Activated T-cell treated with anti-CD3 and anti-CD28 coated beads, Interleukin-2, amount 50 U/mL, for 4 hours (primary cell): ENCODE data around the gene QSOX2. TPM values are rescaled to one million over a fixed set of nuclear protein-coding genes. Genes with fewer than 3 reads are reported as not detected.

ENCODE experiments used
- ATAC-seq, 2 donors: fragments of 200-7000 bp; cut with Tn5 transposase; one replicate each; pipeline ENCODE4 v1.10.0; 2021
- DNase-seq: peaks from one replicate; pipeline ENCODE4 v3.0.0-alpha.2; 2020
- H3K27me3 Mint-ChIP-seq: one replicate; pipeline ENCODE4 v1.8.0; 2021; ENCODE audit warnings: low read depth, mixed read lengths
- H3K36me3 Mint-ChIP-seq: one replicate; pipeline ENCODE4 v1.8.0; 2022; ENCODE audit warnings: mixed read lengths; ENCODE audit not compliant: insufficient read depth
- H3K4me1 Mint-ChIP-seq: one replicate; pipeline ENCODE4 v1.8.0; 2021; ENCODE audit warnings: low read depth, mixed read lengths
- H3K4me3 Mint-ChIP-seq: one replicate; pipeline ENCODE4 v1.8.0; 2021; ENCODE audit warnings: mild to moderate bottlenecking, moderate library complexity, mixed read lengths
- H3K9me3 Mint-ChIP-seq: one replicate; pipeline ENCODE4 v1.8.0; 2021; ENCODE audit warnings: mixed read lengths
- total RNA-seq, 3 donors: library from RNA; stranded (reverse); gene quantifications; one replicate each; pipeline ENCODE4 v1.2.1, GENCODE V29; 2021

The QSOX2 gene
- total RNA-seq, 3 donors from 2014 or later, result 26.9 to 30.3 (median 27.5) TPM

GRCh38 chr9:136160381-136160841, 85.2 kb downstream of the QSOX2 start:
- no peak overlapping the region for H3K4me3 Mint-ChIP-seq
- H3K27me3 Mint-ChIP-seq, result peaks cover 7% of the 10 kb centered on the region
- peaks cover 4% of the 10 kb centered on the region for H3K9me3 Mint-ChIP-seq
- no peaks in the 10 kb centered on the region for H3K4me1 Mint-ChIP-seq
- DNase-seq (no peak), ATAC-seq (no peak)
- H3K36me3 Mint-ChIP-seq, result peaks cover 2% of the 10 kb centered on the region

- Mint-ChIP-seq H3K4me3 (no peak overlapping the region), H3K36me3 (peaks cover 2% of the 10 kb centered on the region), H3K4me1 (no peaks in the 10 kb centered on the region), H3K9me3 (peaks cover 4% of the 10 kb centered on the region), H3K27me3 (peaks cover 7% of the 10 kb centered on the region)
- DNase-seq (no peak), ATAC-seq (no peak)
Measured at GRCh38 chr9:136159851-136160250, 85.8 kb downstream of the QSOX2 start.

DNA sequence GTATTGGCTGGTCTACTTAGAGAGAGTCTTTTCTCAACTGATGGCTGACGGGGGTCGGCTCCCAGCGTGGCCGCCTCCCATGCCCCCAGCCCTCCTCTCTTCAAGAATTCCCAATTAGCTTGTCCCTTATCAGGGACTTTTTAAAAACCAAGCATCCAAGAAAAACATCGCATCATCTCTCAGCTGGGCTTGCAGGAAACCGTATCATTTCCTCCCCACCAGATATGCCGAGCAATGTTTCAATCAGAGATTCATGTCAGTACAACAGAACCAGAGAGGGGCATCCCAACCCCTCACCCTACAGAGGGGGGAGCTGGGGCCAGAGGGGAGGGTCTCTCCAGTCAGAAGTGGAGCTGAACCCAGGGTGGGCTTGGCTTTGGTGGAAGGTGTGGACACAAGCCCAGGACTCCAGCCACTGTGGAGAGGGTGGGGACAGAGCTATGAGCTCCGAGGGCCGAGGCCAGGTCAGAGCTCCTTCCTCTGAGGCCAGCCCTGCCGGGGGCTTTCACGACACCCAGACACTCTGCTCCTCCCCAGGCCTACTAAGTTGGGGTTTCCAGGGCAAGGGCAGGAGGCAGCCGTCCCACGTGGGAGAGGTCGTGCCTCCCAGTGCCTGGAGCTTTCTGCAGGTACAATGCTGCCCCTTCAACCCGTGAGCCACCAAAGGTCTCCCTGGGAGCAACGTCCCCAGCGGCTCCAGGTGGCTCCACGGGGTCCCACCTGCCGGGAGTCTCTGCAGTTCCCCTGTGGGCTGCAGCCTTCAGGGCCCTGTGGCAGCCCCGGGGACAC, 87.9 kb downstream of the QSOX2 start:
- no peaks in the 10 kb centered on the region for H3K36me3 Mint-ChIP-seq

More for the DNA sequence above, 87.9 kb downstream of the QSOX2 start:
- DNase-seq (no peak), ATAC-seq (no peak)
- no peaks in the 10 kb centered on the region for H3K4me1 Mint-ChIP-seq
- no peak overlapping the region for H3K4me3 Mint-ChIP-seq
- H3K27me3 Mint-ChIP-seq, result peaks cover 7% of the 10 kb centered on the region
- no peaks in the 10 kb centered on the region for H3K9me3 Mint-ChIP-seq

Other genes starting within 250 kb of the QSOX2 start
- gene NACC2, start 150.5 kb downstream of the QSOX2 start, total RNA-seq, result 1 to 10 TPM; 5.9 to 6.2 (median 6.0) TPM
- gene TMEM250, start 126.9 kb downstream of the QSOX2 start, total RNA-seq, result 10 to 100 TPM; 46.3 to 47.4 (median 46.5) TPM
- gene LHX3, start 40.7 kb downstream of the QSOX2 start, total RNA-seq, result under 1 TPM in 2 of 3 donors, not detected in 1; 0.08 to 0.11 TPM
- gene CCDC187, start 58.3 kb upstream of the QSOX2 start, total RNA-seq, result under 1 TPM in 1 of 3 donors, not detected in 2; 0.11 TPM
- gene GPSM1, start 81.7 kb upstream of the QSOX2 start, total RNA-seq, result 10 to 100 TPM; 12.8 to 13.6 (median 13.4) TPM
- 10 to 100 TPM; 75.5 to 82.7 (median 75.5) TPM for gene DNLZ, start 117.9 kb upstream of the QSOX2 start, total RNA-seq
- 1 to 10 TPM; 1.4 to 3.4 (median 2.4) TPM for gene CARD9, start 127.9 kb upstream of the QSOX2 start, total RNA-seq
- 10 to 100 TPM; 43.7 to 48.0 (median 44.5) TPM for gene SNAPC4, start 154.4 kb upstream of the QSOX2 start, total RNA-seq
- gene ENTR1, start 164.8 kb upstream of the QSOX2 start, total RNA-seq, result 10 to 100 TPM; 52.8 to 65.0 (median 59.9) TPM
- 10 to 100 TPM; 85.8 to 95.5 (median 94.7) TPM for gene PMPCA, start 164.8 kb upstream of the QSOX2 start, total RNA-seq
- 10 to 100 TPM; 20.7 to 25.2 (median 22.5) TPM for gene INPP5E, start 194.0 kb upstream of the QSOX2 start, total RNA-seq
- 10 to 100 TPM; 76.6 to 84.0 (median 78.9) TPM for gene SEC16A, start 237.2 kb upstream of the QSOX2 start, total RNA-seq